Embryonic facial prominence (tissue), 1 donor: ENCODE measurements around the gene TBL1XR1.
A peak's percentile ranks its signal among the peaks of the same experiment; 100 is the strongest.
"Not testable (repeated sequence)": the region's sequence is repeated elsewhere in the genome, so short reads cannot be mapped to it uniquely, and the experiment has no call there.

Experiments used
- DNase-seq: peaks from one replicate; pipeline ENCODE4 v3.0.0-alpha.2; 2016; ENCODE audit errors: extremely low spot score

TBL1XR1 gene

GRCh38 chr3:177181418-177181817, 15.9 kb downstream of the TBL1XR1 start:
- no peak for DNase-seq

- no peak for DNase-seq
Observed at GRCh38 chr3:177180506-177180905, 16.8 kb downstream of the TBL1XR1 start.

- no peak for DNase-seq
Observed at GRCh38 chr3:177179281-177180067, 17.8 kb downstream of the TBL1XR1 start.

GRCh38 chr3:177177749-177178221, 19.5 kb downstream of the TBL1XR1 start:
- DNase-seq, result no peak

- DNase-seq, result no peak
Observed at GRCh38 chr3:177174607-177175170, 22.6 kb downstream of the TBL1XR1 start.

- DNase-seq, result no peak
Observed at GRCh38 chr3:177169936-177170722, 27.2 kb downstream of the TBL1XR1 start.

- no peak for DNase-seq
Observed at GRCh38 chr3:177168431-177168830, 28.9 kb downstream of the TBL1XR1 start.

GRCh38 chr3:177162742-177163141, 34.5 kb downstream of the TBL1XR1 start:
- DNase-seq, result no peak

- not testable (repeated sequence) for DNase-seq
Observed at GRCh38 chr3:177161603-177162002, 35.7 kb downstream of the TBL1XR1 start.

GRCh38 chr3:177158461-177158860, 38.8 kb downstream of the TBL1XR1 start:
- no peak for DNase-seq

- no peak for DNase-seq
Observed at GRCh38 chr3:177157492-177157891, 39.8 kb downstream of the TBL1XR1 start.

- no peak for DNase-seq
Observed at GRCh38 chr3:177154733-177155132, 42.5 kb downstream of the TBL1XR1 start.

GRCh38 chr3:177150970-177151627, 46.2 kb downstream of the TBL1XR1 start:
- no peak for DNase-seq

- no peak for DNase-seq
Observed at GRCh38 chr3:177150218-177150916, 46.9 kb downstream of the TBL1XR1 start.

- no peak for DNase-seq
Observed at GRCh38 chr3:177149106-177149505, 48.2 kb downstream of the TBL1XR1 start.

- no peak for DNase-seq
Observed at GRCh38 chr3:177147790-177148189, 49.5 kb downstream of the TBL1XR1 start.

GRCh38 chr3:177146646-177147045, 50.6 kb downstream of the TBL1XR1 start:
- DNase-seq, result no peak

- DNase-seq, result no peak
Observed at GRCh38 chr3:177145954-177146353, 51.3 kb downstream of the TBL1XR1 start.

- DNase-seq, result no peak
Observed at GRCh38 chr3:177145381-177145780, 51.9 kb downstream of the TBL1XR1 start.

- peak; percentile 31 for DNase-seq
Observed at GRCh38 chr3:177144922-177145321, 52.4 kb downstream of the TBL1XR1 start.

GRCh38 chr3:177141899-177142646, 55.2 kb downstream of the TBL1XR1 start:
- DNase-seq, result no peak
